ENCODE results near the gene OR5AC2.

GRCh38 chr3:98039322-98040024 is 47.5 kb upstream of the OR5AC2 start:
- TF ChIP-seq CTCF (conservative IDR thresholded peaks at IDR 0.05 in 1 of 2, IDR thresholded peaks at IDR 0.05 in 1 of 2; ENCODE audit: extremely low read depth in 1 of 2, insufficient read depth in 1 of 2, low read depth in 1 of 2, low read length in 2 of 2) (peak; percentile 74 to 82), EZH2 (IDR thresholded peaks at IDR 0.05; ENCODE audit: borderline replicate concordance, low read length) (no peak)
